WTC11 (cell line): ENCODE data around the gene EXTL1. TPM values are rescaled to one million over a fixed set of nuclear protein-coding genes. Genes with fewer than 3 reads are reported as not detected.

Experiments
- ATAC-seq: fragments of 200-7000 bp; cut with Tn5 transposase; 2 replicates; pipeline ENCODE4 v1.10.0; 2021; ENCODE audit warnings: mild to moderate bottlenecking, moderate library complexity
- CTCF ChIA-PET: fragments of 300-600 bp; sonication (Branson Sonifier 250); formaldehyde crosslinking; loops from one replicate; lab custom pipeline; 2021; ENCODE audit warnings: antibody characterized with exemption; lab: Charles Lee
- POLR2A ChIA-PET: fragments of 350-600 bp; sonication (Branson Sonifier 250); formaldehyde crosslinking; loops from one replicate; lab custom pipeline; 2021; ENCODE audit warnings: antibody characterized with exemption; lab: Charles Lee
- DNase-seq: peaks from one replicate; pipeline ENCODE4 v3.0.0; 2021; ENCODE audit warnings: low spot score
- H3K27ac Mint-ChIP-seq: 2 replicates; pipeline ENCODE4 v1.8.0; 2021; ENCODE audit warnings: mixed read lengths
- H3K27me3 Mint-ChIP-seq: 2 replicates; pipeline ENCODE4 v1.8.0; 2021; ENCODE audit warnings: low read depth, mild to moderate bottlenecking, moderate library complexity, mixed read lengths
- H3K36me3 Mint-ChIP-seq: 2 replicates; pipeline ENCODE4 v1.8.0; 2021; ENCODE audit warnings: mixed read lengths
- H3K4me1 Mint-ChIP-seq: 2 replicates; pipeline ENCODE4 v1.8.0; 2022; ENCODE audit warnings: mixed read lengths
- H3K4me3 Mint-ChIP-seq: 2 replicates; pipeline ENCODE4 v1.8.0; 2021; ENCODE audit warnings: mild to moderate bottlenecking, moderate library complexity, mixed read lengths
- H3K9me3 Mint-ChIP-seq: 2 replicates; pipeline ENCODE4 v1.8.0; 2021; ENCODE audit warnings: mixed read lengths
- AR ChIP-seq: fragments of 250-450 bp; sonication (Bioruptor Pico); IDR thresholded peaks from 2 replicates; pipeline ENCODE4 v1.9.0; 2021; ENCODE audit warnings: mild to moderate bottlenecking
- ATF1 ChIP-seq: sonication (generic); formaldehyde crosslinking; IDR thresholded peaks from 2 replicates; pipeline ENCODE4 v1.8.1; 2023; ENCODE audit warnings: mild to moderate bottlenecking, moderate library complexity, missing genetic modification reagents
- CDX4 ChIP-seq: fragments of 250-450 bp; sonication (Bioruptor Pico); IDR thresholded peaks from 2 replicates; pipeline ENCODE4 v1.9.0; 2021; ENCODE audit warnings: moderate library complexity, mild to moderate bottlenecking, inconsistent platforms, borderline replicate concordance
- CREB1 ChIP-seq: sonication (generic); formaldehyde crosslinking; IDR thresholded peaks from 2 replicates; pipeline ENCODE4 v1.8.0; 2023; ENCODE audit warnings: mild to moderate bottlenecking, missing genetic modification reagents
- ERG ChIP-seq: fragments of 250-450 bp; sonication (Bioruptor Pico); IDR thresholded peaks from 2 replicates; pipeline ENCODE4 v1.8.0; 2021; ENCODE audit warnings: mild to moderate bottlenecking
- FOXP4 ChIP-seq: sonication (generic); formaldehyde crosslinking; IDR thresholded peaks from 2 replicates; pipeline ENCODE4 v1.8.0; 2022; ENCODE audit warnings: mild to moderate bottlenecking, missing genetic modification reagents
- GABPB1 ChIP-seq: sonication (generic); formaldehyde crosslinking; IDR thresholded peaks from 2 replicates; pipeline ENCODE4 v1.8.1; 2023; ENCODE audit warnings: mild to moderate bottlenecking, missing genetic modification reagents
- GRHL2 ChIP-seq: fragments of 250-450 bp; sonication (Bioruptor Pico); IDR thresholded peaks from 2 replicates; pipeline ENCODE4 v1.8.0; 2022; ENCODE audit warnings: mild to moderate bottlenecking, moderate library complexity; ENCODE audit not compliant: insufficient replicate concordance, severe bottlenecking
- HMGA2 ChIP-seq: fragments of 250-450 bp; sonication (Bioruptor Pico); IDR thresholded peaks from 2 replicates; pipeline ENCODE4 v1.4.0; 2021; ENCODE audit warnings: mild to moderate bottlenecking, moderate library complexity
- JAZF1 ChIP-seq: fragments of 250-450 bp; sonication (Bioruptor Pico); IDR thresholded peaks from 2 replicates; pipeline ENCODE4 v1.9.0; 2021; ENCODE audit warnings: moderate library complexity, mild to moderate bottlenecking, inconsistent platforms
- MLX ChIP-seq: sonication (generic); formaldehyde crosslinking; IDR thresholded peaks from 2 replicates; pipeline ENCODE4 v1.8.1; 2023; ENCODE audit warnings: mild to moderate bottlenecking, missing genetic modification reagents, moderate library complexity
- NFE2L1 ChIP-seq: sonication (generic); formaldehyde crosslinking; IDR thresholded peaks from 2 replicates; pipeline ENCODE4 v1.8.1; 2023; ENCODE audit warnings: missing genetic modification reagents
- PRRX2 ChIP-seq: fragments of 250-450 bp; sonication (Bioruptor Pico); IDR thresholded peaks from 2 replicates; pipeline ENCODE4 v1.8.0; 2021; ENCODE audit warnings: mild to moderate bottlenecking
- RELA ChIP-seq: sonication (generic); formaldehyde crosslinking; IDR thresholded peaks from 2 replicates; pipeline ENCODE4 v1.8.1; 2022; ENCODE audit warnings: missing genetic modification reagents, mild to moderate bottlenecking, borderline replicate concordance
- ZNF219 ChIP-seq: sonication (generic); formaldehyde crosslinking; IDR thresholded peaks from 2 replicates; pipeline ENCODE4 v1.8.0; 2023; ENCODE audit warnings: missing genetic modification reagents, mild to moderate bottlenecking, borderline replicate concordance
- ZNF396 ChIP-seq: fragments of 250-450 bp; sonication (Bioruptor Pico); IDR thresholded peaks from 2 replicates; pipeline ENCODE4 v1.8.0; 2021; ENCODE audit warnings: mild to moderate bottlenecking, moderate library complexity, borderline replicate concordance
- ZNF423 ChIP-seq: fragments of 250-450 bp; sonication (Bioruptor Pico); IDR thresholded peaks from 2 replicates; pipeline ENCODE4 v2.1.2; 2022; ENCODE audit warnings: mild to moderate bottlenecking, moderate library complexity
- total RNA-seq: library from RNA; stranded (reverse); gene quantifications from 3 replicates; pipeline ENCODE4 v1.2.3, GENCODE V29; 2021

EXTL1 gene
- total RNA-seq, 1 experiment from 2014 or later: 2.1 TPM

GRCh38 chr1:26038904-26039303 lies 17.3 kb downstream of the EXTL1 start (continued):
- TF ChIP-seq CREB1 (CRISPR knock-in tag) (no peak), GRHL2 (CRISPR knock-in tag) (no peak), GABPB1 (CRISPR knock-in tag) (no peak), NFE2L1 (CRISPR knock-in tag) (no peak), CDX4 (CRISPR knock-in tag) (no peak), ZNF423 (CRISPR knock-in tag) (no peak), ATF1 (CRISPR knock-in tag) (no peak), ZNF219 (CRISPR knock-in tag) (no peak), ZNF396 (CRISPR knock-in tag) (no peak), FOXP4 (CRISPR knock-in tag) (no peak)

GRCh38 chr1:26041401-26041800 lies 19.8 kb downstream of the EXTL1 start:
- ChIA-PET POLR2A (no interaction called here), CTCF (interaction anchor here (0.7 to 1.8 kb wide), 5 partner anchors 12 to 149 kb away, joined by 3 to 5 read pairs (median 3); partner anchors contain the start of genes CATSPER4 and ZNF593)
- ATAC-seq (no peak), DNase-seq (no peak)
- Mint-ChIP-seq H3K27me3 (peaks cover 59% of the 10 kb centered on the region), H3K36me3 (no peaks in the 10 kb centered on the region), H3K4me1 (peaks cover 3% of the 10 kb centered on the region), H3K4me3 (no peak overlapping the region), H3K27ac (no peak overlapping the region), H3K9me3 (no peaks in the 10 kb centered on the region)
- TF ChIP-seq ERG (no peak), ATF1 (CRISPR knock-in tag) (no peak), RELA (CRISPR knock-in tag) (no peak)

DNA sequence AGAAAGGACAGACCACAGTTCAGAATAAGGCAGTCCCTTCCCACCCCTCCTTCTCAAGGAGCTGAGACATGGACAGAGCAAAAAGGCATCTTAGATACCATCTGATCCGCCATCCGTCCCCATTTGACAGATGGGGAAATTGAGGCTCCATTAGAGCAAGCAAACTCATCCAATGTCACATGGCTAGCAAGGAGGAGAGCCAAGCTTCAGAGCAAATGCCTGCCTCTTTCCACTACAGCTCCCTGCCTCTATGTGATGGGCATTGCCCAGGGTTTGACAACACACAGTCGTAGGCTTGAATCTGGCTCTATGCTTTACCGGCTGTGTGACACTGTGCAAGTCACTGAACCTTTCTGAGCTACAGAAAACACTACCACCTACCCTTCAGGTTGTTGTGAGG lies 20.4 kb downstream of the EXTL1 start:
- Mint-ChIP-seq H3K36me3 (no peaks in the 10 kb centered on the region), H3K4me1 (peaks cover 3% of the 10 kb centered on the region), H3K4me3 (no peak overlapping the region), H3K9me3 (no peaks in the 10 kb centered on the region), H3K27me3 (peaks cover 60% of the 10 kb centered on the region), H3K27ac (no peak overlapping the region)
- ATAC-seq (no peak), DNase-seq (no peak)
- TF ChIP-seq MLX (no peak), HMGA2 (CRISPR knock-in tag) (no peak), PRRX2 (CRISPR knock-in tag) (no peak), JAZF1 (CRISPR knock-in tag) (no peak), AR (CRISPR knock-in tag) (no peak)
- ChIA-PET CTCF (interaction anchor here (0.8 to 2.3 kb wide), 5 partner anchors 12 to 148 kb away, joined by 3 to 7 read pairs (median 4); partner anchors contain the start of genes CATSPER4 and ZNF593), POLR2A (no interaction called here)
